Stimulated activated CD4-positive, alpha-beta T cell treated with anti-CD3 and anti-CD28 coated beads, TNF-alpha, amount 100 ng/mL, for 48 hours (primary cell): ENCODE measurements around the gene PRKCZ.

Source experiments
- DNase-seq, 3 donors: peaks; one replicate each; pipeline ENCODE4 v3.0.0-alpha.2; 2020; ENCODE audit warnings: low read depth in 3 of 3

The PRKCZ gene

GRCh38 chr1:2045468-2046173 is 4.6 kb upstream of the PRKCZ start:
- no peak for DNase-seq

GRCh38 chr1:2046174-2046917 is 3.9 kb upstream of the PRKCZ start:
- DNase-seq, result peak in 1 of 3 donors; percentile 43

- DNase-seq, result no peak
Observed at GRCh38 chr1:2046953-2047748, 3.1 kb upstream of the PRKCZ start.

- no peak for DNase-seq
Observed at GRCh38 chr1:2047749-2048729, 2.2 kb upstream of the PRKCZ start.

GRCh38 chr1:2049225-2049717 is 940 bp upstream of the PRKCZ start:
- no peak for DNase-seq

GRCh38 chr1:2050461-2050792 is 216 bp downstream of the PRKCZ start:
- DNase-seq, result no peak

- no peak for DNase-seq
Observed at GRCh38 chr1:2050793-2051682, 827 bp downstream of the PRKCZ start.

- no peak for DNase-seq
Observed at GRCh38 chr1:2052054-2052679, 2.0 kb downstream of the PRKCZ start.

GRCh38 chr1:2052756-2053155 is 2.5 kb downstream of the PRKCZ start:
- no peak for DNase-seq

- no peak for DNase-seq
Observed at GRCh38 chr1:2053217-2053616, 3.0 kb downstream of the PRKCZ start.

- DNase-seq, result no peak
Observed at GRCh38 chr1:2053784-2054376, 3.7 kb downstream of the PRKCZ start.

GRCh38 chr1:2054560-2054959 is 4.3 kb downstream of the PRKCZ start:
- DNase-seq, result no peak

GRCh38 chr1:2055911-2056575 is 5.8 kb downstream of the PRKCZ start:
- no peak for DNase-seq

- DNase-seq, result no peak
Observed at GRCh38 chr1:2056955-2057590, 6.9 kb downstream of the PRKCZ start.

GRCh38 chr1:2059290-2059953 is 9.2 kb downstream of the PRKCZ start:
- no peak for DNase-seq

GRCh38 chr1:2060072-2060471 is 9.9 kb downstream of the PRKCZ start:
- no peak for DNase-seq

GRCh38 chr1:2060535-2060934 is 10.3 kb downstream of the PRKCZ start:
- no peak for DNase-seq
